Glutamatergic neuron (in vitro differentiated cells): ENCODE results near the gene SKIC2. TPM values are rescaled to one million over a fixed set of nuclear protein-coding genes. Genes with fewer than 3 reads are reported as not detected.

Experiments
- DNase-seq: peaks from one replicate; pipeline ENCODE4 v3.0.0; 2022
- H3K27ac Mint-ChIP-seq: one replicate; pipeline ENCODE4 v1.8.0; 2020; ENCODE audit warnings: mild to moderate bottlenecking, mixed read lengths, inconsistent platforms; ENCODE audit not compliant: unreplicated experiment
- H3K27me3 Mint-ChIP-seq: one replicate; pipeline ENCODE4 v1.8.0; 2020; ENCODE audit warnings: mild to moderate bottlenecking, moderate library complexity, mixed read lengths, inconsistent platforms; ENCODE audit not compliant: unreplicated experiment
- H3K36me3 Mint-ChIP-seq: one replicate; pipeline ENCODE4 v1.8.0; 2020; ENCODE audit warnings: mild to moderate bottlenecking, mixed read lengths, inconsistent platforms; ENCODE audit not compliant: unreplicated experiment
- H3K4me1 Mint-ChIP-seq: one replicate; pipeline ENCODE4 v1.8.0; 2020; ENCODE audit warnings: mild to moderate bottlenecking, low read depth, mixed read lengths, inconsistent platforms; ENCODE audit not compliant: unreplicated experiment
- H3K4me3 Mint-ChIP-seq: one replicate; pipeline ENCODE4 v1.8.0; 2020; ENCODE audit warnings: mild to moderate bottlenecking, mixed read lengths, inconsistent platforms; ENCODE audit not compliant: unreplicated experiment
- H3K9me3 Mint-ChIP-seq: one replicate; pipeline ENCODE4 v1.8.0; 2020; ENCODE audit warnings: mild to moderate bottlenecking, moderate library complexity, mixed read lengths, inconsistent platforms; ENCODE audit not compliant: unreplicated experiment
- total RNA-seq: library from RNA; stranded (reverse); fragmentation: NEBNext Ultra II Directional; extraction: Animal tissue kit (Norgen Biotek cat#: 25700); gene quantifications from one replicate; pipeline ENCODE4 v1.2.1, GENCODE V29; 2021; ENCODE audit not compliant: unreplicated experiment
- TF ChIP-seq, protein P1 (sequence below): fragments of 200-600 bp; sonication (generic); IDR thresholded peaks from one replicate; pipeline ENCODE4 v1.5.0; 2021; ENCODE audit not compliant: partially characterized antibody, unreplicated experiment

Gene SKIC2
- total RNA-seq, 1 donor from 2014 or later, result 109 TPM

DNA sequence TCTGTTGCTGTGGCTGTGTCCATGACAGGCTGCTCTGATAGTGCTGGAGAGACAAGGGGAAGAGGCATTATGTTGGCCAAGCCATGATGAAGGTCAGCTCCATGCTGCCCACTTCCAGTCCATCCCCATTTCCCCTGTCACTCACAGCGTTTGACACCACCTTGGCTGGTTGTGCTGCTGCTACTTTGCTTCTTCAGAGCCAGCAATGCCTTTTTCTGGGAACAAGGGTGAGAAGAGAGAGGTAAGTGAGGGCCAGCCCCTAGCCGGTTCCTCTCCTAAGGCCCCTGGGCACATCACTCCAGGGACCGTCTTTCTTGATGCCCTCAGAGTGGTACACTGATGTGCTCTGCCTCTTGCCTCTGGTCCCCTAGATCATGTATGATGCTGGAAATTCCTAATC, 2.2 kb upstream of the SKIC2 start:
- Mint-ChIP-seq H3K36me3 (peaks cover 6% of the 10 kb centered on the region), H3K27me3 (peaks cover 6% of the 10 kb centered on the region), H3K4me1 (peaks cover 9% of the 10 kb centered on the region), H3K4me3 (no peak overlapping the region), H3K9me3 (peaks cover 6% of the 10 kb centered on the region), H3K27ac (no peak overlapping the region)
- DNase-seq, result no peak
- TF ChIP-seq, protein P1, sequence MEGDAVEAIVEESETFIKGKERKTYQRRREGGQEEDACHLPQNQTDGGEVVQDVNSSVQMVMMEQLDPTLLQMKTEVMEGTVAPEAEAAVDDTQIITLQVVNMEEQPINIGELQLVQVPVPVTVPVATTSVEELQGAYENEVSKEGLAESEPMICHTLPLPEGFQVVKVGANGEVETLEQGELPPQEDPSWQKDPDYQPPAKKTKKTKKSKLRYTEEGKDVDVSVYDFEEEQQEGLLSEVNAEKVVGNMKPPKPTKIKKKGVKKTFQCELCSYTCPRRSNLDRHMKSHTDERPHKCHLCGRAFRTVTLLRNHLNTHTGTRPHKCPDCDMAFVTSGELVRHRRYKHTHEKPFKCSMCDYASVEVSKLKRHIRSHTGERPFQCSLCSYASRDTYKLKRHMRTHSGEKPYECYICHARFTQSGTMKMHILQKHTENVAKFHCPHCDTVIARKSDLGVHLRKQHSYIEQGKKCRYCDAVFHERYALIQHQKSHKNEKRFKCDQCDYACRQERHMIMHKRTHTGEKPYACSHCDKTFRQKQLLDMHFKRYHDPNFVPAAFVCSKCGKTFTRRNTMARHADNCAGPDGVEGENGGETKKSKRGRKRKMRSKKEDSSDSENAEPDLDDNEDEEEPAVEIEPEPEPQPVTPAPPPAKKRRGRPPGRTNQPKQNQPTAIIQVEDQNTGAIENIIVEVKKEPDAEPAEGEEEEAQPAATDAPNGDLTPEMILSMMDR, result no peak

DNA sequence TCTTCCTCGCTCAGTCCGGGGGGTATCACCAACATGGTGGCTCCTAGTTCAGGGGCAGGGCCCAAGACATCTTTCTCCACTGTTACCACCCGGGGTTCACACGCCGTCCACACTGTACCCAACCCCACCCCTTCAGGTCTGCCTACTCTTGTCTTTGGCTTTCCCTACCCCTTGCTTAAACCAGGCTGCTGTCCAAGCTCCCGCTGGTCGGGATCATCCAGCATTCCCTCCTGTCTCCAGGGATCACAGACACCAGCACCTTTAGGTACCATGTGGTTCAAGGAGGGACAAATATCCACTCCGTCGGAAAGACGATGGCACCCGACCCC, 599 bp upstream of the SKIC2 start:
- Mint-ChIP-seq H3K4me3 (peak overlapping the region; percentile 99), H3K9me3 (peaks cover 9% of the 10 kb centered on the region), H3K27me3 (peaks cover 6% of the 10 kb centered on the region), H3K27ac (peak overlapping the region; percentile 87), H3K36me3 (peaks cover 2% of the 10 kb centered on the region), H3K4me1 (peaks cover 9% of the 10 kb centered on the region)
- no peak for DNase-seq
- TF ChIP-seq, protein P1, result no peak

DNA sequence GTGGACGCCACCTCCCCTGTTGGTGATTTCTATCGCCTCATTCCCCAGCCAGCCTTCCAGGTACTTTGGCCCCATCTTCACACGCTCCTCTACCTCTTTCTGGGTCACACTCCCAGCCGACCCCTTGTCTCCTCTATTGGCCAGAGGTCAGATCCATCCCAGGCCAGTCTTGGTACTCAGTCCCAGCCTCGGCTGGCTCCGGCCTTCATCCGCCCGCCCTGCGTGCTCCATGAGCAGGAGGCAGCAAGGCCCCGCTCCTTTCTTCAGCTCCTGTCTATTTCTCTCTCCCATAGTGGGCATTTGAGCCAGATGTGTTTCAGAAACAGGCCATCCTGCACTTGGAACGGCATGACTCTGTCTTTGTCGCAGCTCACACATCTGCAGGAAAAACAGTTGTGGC, 2.6 kb downstream of the SKIC2 start:
- peak overlapping the region; percentile 23 for H3K4me3 Mint-ChIP-seq
- no peak for DNase-seq
- no peak overlapping the region for H3K27ac Mint-ChIP-seq
- peaks cover 6% of the 10 kb centered on the region for H3K27me3 Mint-ChIP-seq
- H3K36me3 Mint-ChIP-seq, result no peaks in the 10 kb centered on the region
- peaks cover 9% of the 10 kb centered on the region for H3K4me1 Mint-ChIP-seq
- TF ChIP-seq, protein P1, result no peak
- peaks cover 10% of the 10 kb centered on the region for H3K9me3 Mint-ChIP-seq

DNA sequence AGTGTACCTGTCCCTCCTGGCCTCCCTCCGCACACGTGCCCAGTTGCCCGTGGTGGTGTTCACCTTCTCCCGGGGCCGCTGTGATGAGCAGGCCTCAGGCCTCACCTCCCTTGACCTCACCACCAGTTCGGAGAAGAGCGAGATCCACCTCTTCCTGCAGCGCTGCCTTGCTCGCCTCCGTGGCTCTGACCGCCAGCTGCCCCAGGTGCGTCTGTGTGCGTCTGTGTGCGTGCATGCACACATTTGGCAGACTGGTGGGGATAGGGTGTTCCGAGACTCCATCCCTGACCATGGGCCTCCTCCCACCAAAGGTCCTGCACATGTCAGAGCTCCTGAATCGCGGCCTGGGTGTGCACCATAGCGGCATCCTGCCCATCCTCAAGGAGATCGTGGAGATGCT, 4.9 kb downstream of the SKIC2 start:
- Mint-ChIP-seq H3K36me3 (no peaks in the 10 kb centered on the region), H3K9me3 (peaks cover 9% of the 10 kb centered on the region), H3K27ac (no peak overlapping the region), H3K4me3 (no peak overlapping the region), H3K4me1 (peaks cover 5% of the 10 kb centered on the region), H3K27me3 (peaks cover 6% of the 10 kb centered on the region)
- no peak for DNase-seq
- TF ChIP-seq, protein P1, result no peak

DNA sequence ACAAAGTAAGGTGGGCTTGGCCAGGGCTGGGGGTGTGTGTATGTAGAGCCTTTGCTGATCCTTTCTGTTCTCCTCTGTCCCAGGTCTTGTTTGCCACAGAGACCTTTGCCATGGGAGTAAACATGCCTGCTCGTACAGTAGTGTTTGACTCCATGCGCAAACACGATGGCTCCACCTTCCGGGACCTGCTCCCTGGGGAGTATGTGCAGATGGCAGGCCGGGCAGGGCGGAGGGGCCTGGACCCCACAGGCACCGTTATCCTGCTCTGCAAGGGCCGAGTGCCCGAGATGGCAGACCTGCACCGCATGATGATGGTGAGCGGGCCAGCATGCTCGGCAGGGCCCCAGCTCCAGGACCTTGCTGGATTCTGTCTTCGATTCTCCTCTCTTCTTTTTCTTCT, 6.7 kb downstream of the SKIC2 start:
- Mint-ChIP-seq H3K9me3 (peaks cover 8% of the 10 kb centered on the region), H3K27me3 (peaks cover 4% of the 10 kb centered on the region), H3K4me1 (no peaks in the 10 kb centered on the region), H3K4me3 (no peak overlapping the region), H3K27ac (no peak overlapping the region), H3K36me3 (no peaks in the 10 kb centered on the region)
- TF ChIP-seq, protein P1, result no peak
- DNase-seq, result no peak
